GM12864 (cell line): ENCODE results near the gene NADSYN1.

Source experiments
- DNase-seq: peaks from one replicate; pipeline ENCODE4 v3.0.0-alpha.2; 2011; ENCODE audit warnings: low read depth
- H3K4me3 ChIP-seq: 2 replicates; pipeline ENCODE4 v1.5.1; 2011; ENCODE audit warnings: mild to moderate bottlenecking, low read depth, low read length, control low read depth
- TF ChIP-seq, protein P1 (sequence below): IDR thresholded peaks from 2 replicates; pipeline ENCODE4 v1.5.1; 2011; ENCODE audit warnings: low read depth, mild to moderate bottlenecking, moderate library complexity, low read length, control low read depth, inconsistent platforms; ENCODE audit errors: missing control alignments

NADSYN1 gene

DNA sequence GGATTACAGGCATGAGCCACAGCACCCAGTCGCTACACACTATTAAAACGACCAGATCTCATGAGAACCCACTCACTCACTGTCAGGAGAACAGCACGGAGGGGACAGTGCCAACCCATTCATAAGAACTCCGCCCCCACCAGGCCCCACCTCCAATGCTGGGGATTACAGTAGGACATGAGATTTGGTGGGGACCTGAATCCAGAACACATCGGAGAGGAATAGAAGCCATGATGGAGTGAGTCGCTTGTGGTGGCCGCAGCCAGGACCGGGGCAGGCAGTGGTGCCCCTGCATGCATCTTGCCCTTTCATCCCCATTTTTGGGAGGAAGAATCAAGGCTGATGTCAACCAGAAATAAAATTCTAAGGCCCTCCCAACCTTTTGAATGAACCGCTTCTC, 8.7 kb downstream of the NADSYN1 start:
- no peak overlapping the region for H3K4me3 ChIP-seq
- TF ChIP-seq, protein P1, sequence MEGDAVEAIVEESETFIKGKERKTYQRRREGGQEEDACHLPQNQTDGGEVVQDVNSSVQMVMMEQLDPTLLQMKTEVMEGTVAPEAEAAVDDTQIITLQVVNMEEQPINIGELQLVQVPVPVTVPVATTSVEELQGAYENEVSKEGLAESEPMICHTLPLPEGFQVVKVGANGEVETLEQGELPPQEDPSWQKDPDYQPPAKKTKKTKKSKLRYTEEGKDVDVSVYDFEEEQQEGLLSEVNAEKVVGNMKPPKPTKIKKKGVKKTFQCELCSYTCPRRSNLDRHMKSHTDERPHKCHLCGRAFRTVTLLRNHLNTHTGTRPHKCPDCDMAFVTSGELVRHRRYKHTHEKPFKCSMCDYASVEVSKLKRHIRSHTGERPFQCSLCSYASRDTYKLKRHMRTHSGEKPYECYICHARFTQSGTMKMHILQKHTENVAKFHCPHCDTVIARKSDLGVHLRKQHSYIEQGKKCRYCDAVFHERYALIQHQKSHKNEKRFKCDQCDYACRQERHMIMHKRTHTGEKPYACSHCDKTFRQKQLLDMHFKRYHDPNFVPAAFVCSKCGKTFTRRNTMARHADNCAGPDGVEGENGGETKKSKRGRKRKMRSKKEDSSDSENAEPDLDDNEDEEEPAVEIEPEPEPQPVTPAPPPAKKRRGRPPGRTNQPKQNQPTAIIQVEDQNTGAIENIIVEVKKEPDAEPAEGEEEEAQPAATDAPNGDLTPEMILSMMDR, result no peak
- no peak for DNase-seq

DNA sequence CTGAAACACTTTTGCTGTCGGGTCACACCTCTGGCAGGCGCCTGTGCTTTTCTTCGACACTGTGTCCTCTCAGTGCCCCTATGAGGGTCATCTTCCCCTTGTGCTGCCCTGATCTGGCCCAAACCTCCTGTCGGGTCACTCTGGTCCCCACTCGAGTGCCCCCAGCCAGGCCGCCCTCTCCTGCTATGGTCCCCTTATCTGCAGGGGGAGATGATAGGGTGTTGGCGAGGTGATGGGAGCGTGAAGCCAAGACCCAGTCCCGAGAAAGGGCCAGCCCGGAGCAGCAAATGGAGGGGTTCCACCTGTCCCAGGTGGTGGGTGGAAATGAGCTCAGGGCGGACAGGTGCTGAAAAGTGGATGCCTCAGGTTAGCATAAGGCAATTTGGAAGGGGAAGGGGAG, 9.7 kb downstream of the NADSYN1 start:
- no peak overlapping the region for H3K4me3 ChIP-seq
- TF ChIP-seq, protein P1, result no peak
- no peak for DNase-seq

DNA sequence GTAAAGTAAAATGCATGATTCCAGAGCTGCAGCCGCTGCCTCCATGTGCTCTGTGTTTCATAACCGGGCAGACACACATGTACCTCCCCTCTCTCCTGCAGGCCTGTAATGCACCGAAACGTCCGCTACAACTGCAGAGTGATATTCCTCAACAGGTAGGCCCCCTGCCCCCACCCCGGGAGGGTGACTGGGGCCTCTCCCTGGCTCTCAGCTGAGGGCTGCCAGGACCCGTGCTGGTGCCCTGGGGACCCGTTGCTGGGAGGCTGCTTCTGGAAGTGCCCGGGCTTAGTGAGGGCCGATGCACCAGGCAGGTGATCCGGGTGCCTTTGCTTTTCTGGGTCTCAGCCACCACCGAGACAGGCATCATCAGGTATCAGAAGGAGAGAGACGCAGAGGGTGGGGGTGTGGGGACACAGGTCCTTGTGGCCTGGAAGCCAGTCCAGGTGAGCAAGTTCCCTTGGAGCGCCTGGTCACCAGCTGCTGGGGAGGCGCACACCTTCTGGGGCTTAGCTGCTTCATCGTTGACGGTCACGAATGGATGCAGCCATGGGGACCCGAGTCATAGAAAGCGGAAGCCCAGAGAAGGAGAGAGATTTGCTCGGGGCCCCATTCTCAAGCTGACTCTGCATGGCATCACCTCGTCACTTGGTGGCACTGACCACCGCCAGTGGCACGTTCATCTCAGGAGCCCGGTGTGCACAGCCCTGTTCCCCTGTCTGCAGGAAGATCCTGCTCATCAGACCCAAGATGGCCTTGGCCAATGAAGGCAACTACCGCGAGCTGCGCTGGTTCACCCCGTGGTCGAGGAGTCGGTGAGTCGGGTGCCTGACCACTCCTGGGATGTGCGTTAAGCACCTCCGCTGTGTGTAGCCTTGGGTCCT, 10.6 kb downstream of the NADSYN1 start:
- TF ChIP-seq, protein P1, result no peak
- no peak overlapping the region for H3K4me3 ChIP-seq
- no peak for DNase-seq

DNA sequence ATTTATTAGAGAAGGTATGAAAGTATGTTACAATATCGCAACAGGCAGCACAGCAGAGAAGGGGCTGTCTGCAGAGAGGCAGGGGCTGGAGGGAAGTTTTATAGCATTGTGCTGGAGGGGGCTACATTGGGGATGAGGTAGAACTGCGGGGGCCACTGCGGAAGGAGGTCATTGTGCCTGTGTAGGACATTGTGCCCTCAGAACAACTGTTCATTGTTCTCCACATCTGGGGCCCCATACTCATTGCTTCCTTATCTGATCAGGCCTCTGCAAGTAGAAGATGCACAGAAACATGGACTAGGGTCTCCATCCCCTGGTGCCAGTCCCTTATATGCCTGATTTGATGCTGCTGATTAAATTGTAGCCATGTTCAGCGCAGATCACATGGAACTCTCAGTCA, 12.1 kb downstream of the NADSYN1 start:
- DNase-seq, result no peak
- TF ChIP-seq, protein P1, result no peak
- no peak overlapping the region for H3K4me3 ChIP-seq

DNA sequence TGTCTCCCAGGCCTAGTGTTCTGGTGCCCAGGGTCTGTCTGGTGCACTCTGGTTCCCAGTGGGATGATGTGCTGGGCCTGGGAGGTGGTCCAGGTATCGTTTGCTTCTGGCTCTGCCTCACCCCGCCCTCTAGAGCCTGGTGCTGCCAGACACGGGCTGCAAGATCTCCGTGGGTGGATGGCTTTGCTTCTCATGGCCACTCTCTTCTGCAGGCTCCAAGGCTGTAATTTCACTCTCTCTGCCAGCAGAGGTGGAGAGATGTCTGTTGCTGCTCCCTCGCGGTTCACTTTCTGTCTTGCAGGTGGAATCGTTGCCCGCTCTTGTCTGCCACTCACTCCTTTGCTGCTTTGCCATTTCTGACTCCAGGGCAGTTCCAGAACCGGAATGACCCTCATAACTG, 13.4 kb downstream of the NADSYN1 start:
- no peak overlapping the region for H3K4me3 ChIP-seq
- no peak for DNase-seq
- TF ChIP-seq, protein P1, result no peak

DNA sequence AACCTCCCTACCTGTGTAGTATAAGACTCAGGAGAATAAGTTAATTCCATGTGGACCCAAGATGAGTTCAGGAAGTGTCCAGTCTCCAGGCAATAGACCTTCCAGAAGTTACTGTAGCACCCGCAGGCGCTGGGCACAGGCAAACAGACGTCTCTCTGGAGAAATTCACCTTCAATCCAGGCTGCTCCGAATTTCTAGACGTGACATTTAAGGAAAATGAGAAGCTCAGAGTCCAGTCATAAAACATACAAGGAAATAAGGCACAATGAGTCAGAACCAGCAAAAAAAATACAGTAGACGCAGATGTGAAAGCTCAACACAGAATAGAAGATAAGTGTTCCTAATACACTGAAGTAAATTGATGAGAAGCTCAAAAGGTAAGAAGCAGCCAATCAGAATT, 14.2 kb downstream of the NADSYN1 start:
- TF ChIP-seq, protein P1, result no peak
- DNase-seq, result no peak
- no peak overlapping the region for H3K4me3 ChIP-seq

DNA sequence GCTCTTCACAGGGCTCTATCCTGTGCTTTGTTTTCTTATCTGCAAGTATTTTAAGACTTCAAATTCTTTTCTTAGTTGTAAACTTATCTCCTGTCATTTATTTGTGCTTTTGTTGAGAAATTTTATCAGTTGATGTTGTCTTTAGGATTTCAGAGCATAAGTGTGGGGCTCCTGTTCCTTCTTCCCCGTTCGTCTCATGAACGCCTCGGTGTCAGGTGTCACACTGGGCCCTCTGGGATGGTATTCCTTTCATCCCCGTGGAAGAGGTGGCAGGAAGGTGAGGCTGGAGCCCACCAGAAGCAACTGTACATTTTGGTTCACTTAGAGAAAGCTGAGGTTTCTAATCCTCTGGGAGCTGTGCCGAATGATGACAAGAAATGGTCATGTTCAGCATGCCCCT, 17.9 kb downstream of the NADSYN1 start:
- no peak for DNase-seq

More for the DNA sequence above, 17.9 kb downstream of the NADSYN1 start:
- TF ChIP-seq, protein P1, result no peak
- no peak overlapping the region for H3K4me3 ChIP-seq
